Hepatocyte (in vitro differentiated cells): Measurements from ENCODE around the gene SCGN. TPM values are rescaled to one million over a fixed set of nuclear protein-coding genes. Genes with fewer than 3 reads are reported as not detected.

ENCODE experiments used
- DNase-seq: peaks from one replicate; pipeline ENCODE4 v3.0.0-alpha.2; 2016; ENCODE audit warnings: low spot score
- H2AFZ ChIP-seq: fragments of 200-600 bp; sonication (generic); 2 replicates; pipeline ENCODE4 v1.6.0; 2016; ENCODE audit warnings: antibody characterized with exemption, mild to moderate bottlenecking
- H3K27ac ChIP-seq: fragments of 200-600 bp; sonication (generic); 2 replicates; pipeline ENCODE4 v1.5.1; 2016; ENCODE audit warnings: mild to moderate bottlenecking
- H3K27me3 ChIP-seq: fragments of 200-600 bp; sonication (generic); 2 replicates; pipeline ENCODE4 v1.6.1; 2016
- H3K36me3 ChIP-seq: fragments of 200-600 bp; sonication (generic); replicated peaks from 2 replicates; pipeline ENCODE4 v1.5.1; 2016; ENCODE audit warnings: low read depth; ENCODE audit not compliant: insufficient read depth
- H3K4me1 ChIP-seq: fragments of 200-600 bp; sonication (generic); 2 replicates; pipeline ENCODE4 v1.5.1; 2016; ENCODE audit warnings: mild to moderate bottlenecking, moderate library complexity; ENCODE audit not compliant: insufficient read depth
- H3K4me2 ChIP-seq: fragments of 200-600 bp; sonication (generic); 2 replicates; pipeline ENCODE4 v1.6.0; 2016
- H3K4me3 ChIP-seq: fragments of 200-600 bp; sonication (generic); 2 replicates; pipeline ENCODE4 v1.5.1; 2016; ENCODE audit warnings: mild to moderate bottlenecking
- H3K79me2 ChIP-seq: fragments of 200-600 bp; sonication (generic); 2 replicates; pipeline ENCODE4 v1.6.0; 2017; ENCODE audit warnings: mild to moderate bottlenecking
- H3K9me2 ChIP-seq: fragments of 200-600 bp; sonication (generic); replicated peaks from 2 replicates; pipeline ENCODE4 v1.6.0; 2017; ENCODE audit warnings: mild to moderate bottlenecking; ENCODE audit not compliant: insufficient read depth
- H3K9me3 ChIP-seq: fragments of 200-600 bp; sonication (generic); 2 replicates; pipeline ENCODE4 v1.5.1; 2016; ENCODE audit warnings: low read depth, mild to moderate bottlenecking
- H4K20me1 ChIP-seq: fragments of 200-600 bp; sonication (generic); 2 replicates; pipeline ENCODE4 v1.6.0; 2016; ENCODE audit warnings: mild to moderate bottlenecking; ENCODE audit not compliant: insufficient read depth, poor library complexity, severe bottlenecking
- CTCF ChIP-seq: fragments of 200-600 bp; sonication (generic); IDR thresholded peaks from 2 replicates; pipeline ENCODE4 v1.5.1; 2016; ENCODE audit warnings: antibody characterized with exemption, mild to moderate bottlenecking; ENCODE audit not compliant: poor library complexity
- EZH2 ChIP-seq: fragments of 200-600 bp; sonication (generic); IDR thresholded peaks from 2 replicates; pipeline ENCODE4 v1.6.1; 2016; ENCODE audit warnings: antibody characterized with exemption, mild to moderate bottlenecking, borderline replicate concordance
- EZH2phosphoT487 ChIP-seq: fragments of 200-600 bp; sonication (generic); IDR thresholded peaks from one replicate; pipeline ENCODE4 v1.6.1; 2018; ENCODE audit warnings: antibody characterized with exemption, mild to moderate bottlenecking, low read depth, moderate library complexity; ENCODE audit not compliant: unreplicated experiment, severe bottlenecking
- WGBS: methylation state at CpG from one replicate; pipeline ENCODE4 v1.1.6; 2016; ENCODE audit warnings: low lambda C conversion rate; ENCODE audit errors: missing lambda C conversion rate; 5-methylcytosine and 5-hydroxymethylcytosine counted together
- polyA plus RNA-seq: library from polyadenylated mRNA; unstranded; fragments of >200 nt; fragmentation: Nextera tagmentation; extraction: Ambion mirVana; gene quantifications from 2 replicates; pipeline ENCODE4 v1.2.1, GENCODE V29; 2016
- total RNA-seq: library from RNA; depleted of rRNA; stranded (reverse); fragments of >200 nt; gene quantifications from 2 replicates; pipeline ENCODE4 v1.2.3, GENCODE V29; 2014

Gene SCGN
- total and polyA plus RNA-seq, 2 experiments from 2014 or later: 14.2 to 25.9 TPM

GRCh38 chr6:25681848-25682247 is 29.8 kb downstream of the SCGN start:
- WGBS: 84% methylated on average over 3 of the region's 3 CpGs
- H3K36me3 ChIP-seq: no peaks in the 10 kb centered on the region

DNA sequence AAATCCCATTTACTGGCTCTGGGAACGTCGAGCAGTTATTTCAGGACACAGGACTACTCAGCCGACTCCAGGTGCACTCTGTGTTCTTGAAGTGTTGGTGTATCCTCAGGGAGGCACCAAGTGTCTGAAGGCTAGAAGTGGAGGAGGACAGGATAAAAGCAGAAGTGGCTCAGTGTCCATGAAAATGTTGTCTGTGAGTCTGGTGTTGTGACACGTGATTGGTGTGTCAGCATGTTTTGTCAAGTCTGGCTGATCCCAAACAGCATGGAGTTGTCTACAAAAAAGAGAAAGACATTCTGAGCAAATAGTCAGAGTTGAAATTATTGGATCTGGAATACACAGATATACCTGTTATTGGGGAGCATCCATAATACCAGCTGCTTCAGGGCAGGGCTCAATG is 30.3 kb downstream of the SCGN start:
- Histone ChIP-seq H3K4me2 (no peak overlapping the region), H3K4me3 (no peak overlapping the region), H3K36me3 (no peaks in the 10 kb centered on the region), H3K9me2 (no peaks in the 10 kb centered on the region), H2AFZ (no peak overlapping the region), H3K27ac (no peak overlapping the region), H3K4me1 (no peaks in the 10 kb centered on the region), H3K9me3 (no peaks in the 10 kb centered on the region), H3K27me3 (no peaks in the 10 kb centered on the region), H4K20me1 (no peaks in the 10 kb centered on the region), H3K79me2 (no peaks in the 10 kb centered on the region)
- 85% methylated on average over 4 of the region's 4 CpGs for WGBS
- no peak for DNase-seq
- TF ChIP-seq EZH2phosphoT487 (no peak), CTCF (no peak), EZH2 (no peak)

More at GRCh38 chr6:25681848-25682247, 29.8 kb downstream of the SCGN start:
- Histone ChIP-seq H3K4me2 (no peak overlapping the region), H3K27me3 (no peaks in the 10 kb centered on the region), H3K9me2 (no peaks in the 10 kb centered on the region), H3K4me3 (no peak overlapping the region), H3K4me1 (no peaks in the 10 kb centered on the region), H4K20me1 (no peaks in the 10 kb centered on the region), H3K27ac (no peak overlapping the region), H2AFZ (no peak overlapping the region), H3K9me3 (no peaks in the 10 kb centered on the region), H3K79me2 (no peaks in the 10 kb centered on the region)
- TF ChIP-seq EZH2 (no peak), CTCF (no peak), EZH2phosphoT487 (no peak)
- no peak for DNase-seq

DNA sequence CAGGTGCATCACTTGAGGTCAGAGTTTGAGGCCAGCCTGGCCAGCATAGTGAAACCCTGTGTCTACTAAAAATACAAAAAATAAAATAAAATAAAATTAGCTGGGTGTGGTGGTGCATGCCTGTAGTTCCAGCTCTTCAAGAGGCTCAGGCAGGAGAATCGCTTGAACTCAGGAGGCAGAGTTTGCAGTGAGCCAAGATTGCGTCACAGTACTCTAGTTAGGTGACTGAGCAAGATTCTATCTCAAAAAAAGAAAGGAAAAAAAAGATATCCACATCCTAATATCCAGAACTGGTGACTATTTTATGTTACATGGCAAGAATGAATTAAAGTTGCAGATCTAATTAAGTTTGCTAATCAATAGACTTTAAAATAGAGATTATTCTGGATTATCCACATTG is 32.5 kb downstream of the SCGN start:
- H3K36me3 ChIP-seq: no peaks in the 10 kb centered on the region
- H3K79me2 ChIP-seq: no peaks in the 10 kb centered on the region
- no peak for TF ChIP-seq EZH2phosphoT487
- TF ChIP-seq EZH2: no peak
- no peak for TF ChIP-seq CTCF
- no peak overlapping the region for H3K27ac ChIP-seq
- H3K27me3 ChIP-seq: no peaks in the 10 kb centered on the region
- no peaks in the 10 kb centered on the region for H3K9me2 ChIP-seq
- H4K20me1 ChIP-seq: no peaks in the 10 kb centered on the region
- H3K4me2 ChIP-seq: no peak overlapping the region
- H2AFZ ChIP-seq: no peak overlapping the region
- no peaks in the 10 kb centered on the region for H3K9me3 ChIP-seq
- no peak overlapping the region for H3K4me3 ChIP-seq
- WGBS: 71% methylated on average over 2 of the region's 2 CpGs
- no peaks in the 10 kb centered on the region for H3K4me1 ChIP-seq
- DNase-seq: no peak

DNA sequence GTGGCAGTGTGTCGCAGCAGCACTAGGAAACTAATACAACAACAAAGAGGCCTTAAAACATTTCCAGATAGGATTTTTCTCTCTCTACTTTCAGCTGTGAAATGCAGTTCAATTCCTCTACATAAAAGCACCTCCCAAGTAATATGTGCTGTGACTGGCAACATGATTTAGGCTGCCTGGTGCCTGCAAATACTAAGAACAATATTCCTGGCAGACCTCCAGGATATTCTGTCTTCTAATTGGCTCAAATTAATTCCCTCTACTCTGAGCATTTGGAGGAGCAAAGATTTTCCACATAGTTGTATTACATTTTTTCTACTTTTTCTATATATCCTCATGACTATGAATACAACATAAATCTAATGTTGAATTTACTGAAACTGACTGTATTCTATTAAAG is 33.2 kb downstream of the SCGN start:
- H4K20me1 ChIP-seq: no peaks in the 10 kb centered on the region
- 65% methylated on average over 1 of the region's 1 CpG for WGBS
- H3K9me3 ChIP-seq: no peaks in the 10 kb centered on the region
- no peak overlapping the region for H2AFZ ChIP-seq
- no peak overlapping the region for H3K27ac ChIP-seq
- H3K9me2 ChIP-seq: no peaks in the 10 kb centered on the region
- no peak for DNase-seq
- H3K4me2 ChIP-seq: no peak overlapping the region
- no peaks in the 10 kb centered on the region for H3K36me3 ChIP-seq
- H3K4me1 ChIP-seq: no peaks in the 10 kb centered on the region
- no peak overlapping the region for H3K4me3 ChIP-seq
- H3K79me2 ChIP-seq: no peaks in the 10 kb centered on the region
- no peaks in the 10 kb centered on the region for H3K27me3 ChIP-seq
- TF ChIP-seq CTCF: no peak
- no peak for TF ChIP-seq EZH2phosphoT487
- no peak for TF ChIP-seq EZH2
